Activated CD4-positive, alpha-beta T cell treated with anti-CD3 and anti-CD28 coated beads, Interleukin-2, amount 10 ng/mL, durations not matched to agents 7 days and 5 days (primary cell): ENCODE data around the gene ADGRL3. TPM values are rescaled to one million over a fixed set of nuclear protein-coding genes. Genes with fewer than 3 reads are reported as not detected.

Experiments
- CTCF ChIA-PET: fragments of 350-600 bp; sonication (Branson Sonifier 250); formaldehyde crosslinking; loops from one replicate; lab custom pipeline; 2021; ENCODE audit warnings: antibody characterized with exemption; lab: Charles Lee
- POLR2A ChIA-PET: fragments of 350-600 bp; sonication (Branson Sonifier 250); formaldehyde crosslinking; loops from one replicate; lab custom pipeline; 2021; ENCODE audit warnings: antibody characterized with exemption; lab: Charles Lee
- DNase-seq: peaks from one replicate; pipeline ENCODE4 v3.0.0-alpha.2; 2020
- H3K27ac Mint-ChIP-seq: one replicate; pipeline ENCODE4 v1.8.0; 2021; ENCODE audit warnings: mild to moderate bottlenecking, moderate library complexity, mixed read lengths
- H3K27me3 Mint-ChIP-seq: one replicate; pipeline ENCODE4 v1.8.0; 2021; ENCODE audit warnings: mixed read lengths
- H3K36me3 Mint-ChIP-seq: one replicate; pipeline ENCODE4 v1.8.0; 2021; ENCODE audit warnings: low read depth, mixed read lengths
- H3K4me1 Mint-ChIP-seq: one replicate; pipeline ENCODE4 v1.8.0; 2021; ENCODE audit warnings: mixed read lengths
- H3K4me3 Mint-ChIP-seq: one replicate; pipeline ENCODE4 v1.8.0; 2021; ENCODE audit warnings: mild to moderate bottlenecking, moderate library complexity, mixed read lengths
- H3K9me3 Mint-ChIP-seq: one replicate; pipeline ENCODE4 v1.8.0; 2021; ENCODE audit warnings: mixed read lengths
- total RNA-seq, 2 experiments: library from RNA; stranded (reverse); gene quantifications; one replicate each; pipeline ENCODE4 v1.2.3, GENCODE V29; 2021

Gene ADGRL3
- total RNA-seq, 2 experiments from 2014 or later, result not detected

DNA sequence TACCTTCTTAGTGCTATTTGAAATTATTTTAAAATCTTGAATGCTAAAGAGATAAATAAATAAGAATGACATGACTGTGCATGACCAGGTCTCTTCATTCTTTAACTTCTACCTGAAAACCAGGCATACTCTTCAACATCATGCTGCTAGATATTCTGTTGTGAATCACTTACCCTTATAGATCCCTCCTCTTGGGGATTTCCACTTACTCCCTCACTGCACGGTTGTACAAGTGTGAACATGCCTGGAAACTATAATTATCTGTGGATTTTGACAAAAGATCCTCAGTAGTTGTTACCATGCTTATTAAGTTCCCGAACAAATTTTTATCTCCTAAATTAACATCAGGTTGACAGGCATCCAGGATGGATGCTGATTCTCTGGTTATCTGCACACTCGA lies 54.3 kb downstream of the ADGRL3 start:
- Mint-ChIP-seq H3K9me3 (no peaks in the 10 kb centered on the region), H3K4me3 (no peak overlapping the region), H3K36me3 (no peaks in the 10 kb centered on the region), H3K4me1 (no peaks in the 10 kb centered on the region), H3K27me3 (no peaks in the 10 kb centered on the region), H3K27ac (no peak overlapping the region)
- ChIA-PET POLR2A (no interaction called here), CTCF (no interaction called here)
- DNase-seq, result no peak

GRCh38 chr4:61273233-61273632 lies 73.1 kb downstream of the ADGRL3 start:
- no peak overlapping the region for H3K27ac Mint-ChIP-seq
- H3K36me3 Mint-ChIP-seq, result no peaks in the 10 kb centered on the region
- H3K9me3 Mint-ChIP-seq, result no peaks in the 10 kb centered on the region
- DNase-seq, result no peak
- POLR2A ChIA-PET, result no interaction called here
- H3K4me1 Mint-ChIP-seq, result no peaks in the 10 kb centered on the region
- H3K4me3 Mint-ChIP-seq, result no peak overlapping the region
- H3K27me3 Mint-ChIP-seq, result no peaks in the 10 kb centered on the region
- CTCF ChIA-PET, result interaction anchor here (0.5 kb wide), 1 partner anchor 23 kb away, joined by 3 read pairs; no protein-coding TSS in a partner anchor

DNA sequence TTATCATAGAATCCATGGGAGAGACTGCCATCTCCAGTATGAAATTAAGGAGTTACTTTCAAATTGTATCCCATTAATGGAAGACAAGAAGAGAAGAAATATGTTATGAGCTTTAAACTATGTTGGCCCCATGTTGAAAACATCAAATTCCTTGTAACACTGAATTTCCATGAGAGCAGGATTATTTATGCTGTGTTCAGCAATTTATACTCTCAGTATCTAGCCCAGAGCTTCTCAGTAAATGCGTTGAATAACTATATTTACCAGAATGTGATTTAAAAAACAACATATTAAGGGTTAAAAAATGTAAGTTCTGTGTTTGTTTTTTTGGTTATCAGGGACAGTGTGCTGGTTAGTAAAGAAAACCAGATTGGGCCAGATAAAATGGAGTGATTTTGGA lies 74.2 kb downstream of the ADGRL3 start:
- no peaks in the 10 kb centered on the region for H3K9me3 Mint-ChIP-seq
- H3K27me3 Mint-ChIP-seq, result no peaks in the 10 kb centered on the region
- no peaks in the 10 kb centered on the region for H3K4me1 Mint-ChIP-seq
- ChIA-PET CTCF (no interaction called here), POLR2A (no interaction called here)
- DNase-seq, result no peak
- H3K27ac Mint-ChIP-seq, result no peak overlapping the region
- H3K4me3 Mint-ChIP-seq, result no peak overlapping the region
- H3K36me3 Mint-ChIP-seq, result no peaks in the 10 kb centered on the region

GRCh38 chr4:61275241-61275640 lies 75.1 kb downstream of the ADGRL3 start:
- H3K4me1 Mint-ChIP-seq, result no peaks in the 10 kb centered on the region
- H3K27ac Mint-ChIP-seq, result no peak overlapping the region
- no peak for DNase-seq
- CTCF ChIA-PET, result no interaction called here
- H3K4me3 Mint-ChIP-seq, result no peak overlapping the region
- POLR2A ChIA-PET, result no interaction called here
- no peaks in the 10 kb centered on the region for H3K36me3 Mint-ChIP-seq
- no peaks in the 10 kb centered on the region for H3K27me3 Mint-ChIP-seq
- H3K9me3 Mint-ChIP-seq, result no peaks in the 10 kb centered on the region

GRCh38 chr4:61276029-61276428 lies 75.9 kb downstream of the ADGRL3 start:
- POLR2A ChIA-PET, result no interaction called here
- Mint-ChIP-seq H3K27ac (no peak overlapping the region), H3K36me3 (no peaks in the 10 kb centered on the region), H3K4me1 (no peaks in the 10 kb centered on the region), H3K27me3 (no peaks in the 10 kb centered on the region), H3K4me3 (no peak overlapping the region), H3K9me3 (no peaks in the 10 kb centered on the region)
- CTCF ChIA-PET, result no interaction called here
- no peak for DNase-seq

DNA sequence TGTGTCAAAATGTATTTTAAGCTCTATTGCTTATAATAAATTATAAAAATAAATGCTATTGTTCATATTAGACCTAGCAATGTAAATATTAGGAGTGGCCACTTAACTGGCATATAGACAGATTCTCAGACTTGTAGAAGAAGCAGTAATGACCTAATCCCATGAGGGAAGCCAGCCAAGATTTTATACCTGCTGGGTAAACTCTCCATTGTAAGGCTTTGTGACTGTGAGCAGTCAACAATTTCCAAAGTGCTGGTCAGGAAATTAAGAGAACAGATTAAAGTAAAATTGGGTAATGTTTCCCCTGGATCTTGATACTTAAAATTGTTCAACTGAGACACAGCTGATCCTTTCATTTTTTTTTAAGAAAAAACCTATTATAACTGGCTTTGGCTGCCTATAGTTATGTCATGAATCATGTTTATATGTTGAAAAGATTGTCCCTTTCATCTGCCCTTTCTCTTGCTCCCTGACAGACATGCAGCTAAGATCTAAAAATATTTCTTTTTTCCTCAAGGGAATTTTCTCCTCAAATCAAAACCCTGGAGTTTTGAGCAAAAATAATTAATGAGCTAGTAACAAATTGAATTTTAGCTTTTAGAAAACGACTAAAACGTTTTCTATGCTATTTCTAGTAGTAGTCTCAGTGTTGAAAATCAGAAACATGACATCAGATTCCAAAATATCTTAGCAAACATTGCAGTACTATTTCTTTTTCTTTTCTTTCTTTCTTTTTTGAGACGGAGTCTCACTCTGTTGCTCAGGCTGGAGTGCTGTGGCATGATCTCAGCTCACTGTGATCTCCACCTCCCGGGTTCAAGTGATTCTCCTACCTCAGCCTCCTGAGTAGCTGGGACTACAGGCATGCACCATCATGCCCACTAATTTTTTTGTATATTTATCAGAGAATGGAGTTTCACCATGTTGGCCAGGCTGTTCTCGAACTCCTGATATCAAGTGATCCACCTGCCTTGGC lies 77.9 kb downstream of the ADGRL3 start:
- H3K4me3 Mint-ChIP-seq, result no peak overlapping the region
- no peak for DNase-seq
- no peaks in the 10 kb centered on the region for H3K27me3 Mint-ChIP-seq
- H3K36me3 Mint-ChIP-seq, result no peaks in the 10 kb centered on the region
- no peaks in the 10 kb centered on the region for H3K4me1 Mint-ChIP-seq
- ChIA-PET POLR2A (no interaction called here), CTCF (no interaction called here)
- no peak overlapping the region for H3K27ac Mint-ChIP-seq
- no peaks in the 10 kb centered on the region for H3K9me3 Mint-ChIP-seq

DNA sequence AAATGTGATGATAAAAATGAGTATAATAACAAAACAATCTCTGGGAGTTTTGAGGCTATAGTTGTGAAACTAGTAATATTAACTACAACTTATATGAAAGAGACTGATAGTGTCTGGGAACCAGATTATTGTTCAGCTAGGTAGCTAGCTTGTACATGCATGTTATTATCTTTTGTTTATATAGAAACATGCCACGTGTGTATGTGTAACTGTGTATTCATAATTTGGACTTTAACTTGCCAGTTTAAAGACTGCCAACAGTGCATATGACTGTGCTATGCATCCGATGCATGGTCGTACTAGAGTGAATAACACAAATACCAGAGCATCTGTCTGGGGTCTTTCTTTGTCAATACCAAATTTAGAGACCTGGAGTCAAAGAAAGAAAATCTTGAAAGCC lies 92.2 kb downstream of the ADGRL3 start:
- ChIA-PET POLR2A (no interaction called here), CTCF (no interaction called here)
- Mint-ChIP-seq H3K4me3 (no peak overlapping the region), H3K27me3 (no peaks in the 10 kb centered on the region), H3K9me3 (no peaks in the 10 kb centered on the region), H3K4me1 (no peaks in the 10 kb centered on the region), H3K36me3 (no peaks in the 10 kb centered on the region), H3K27ac (no peak overlapping the region)
- no peak for DNase-seq

- H3K4me3 Mint-ChIP-seq, result no peak overlapping the region
- H3K36me3 Mint-ChIP-seq, result no peaks in the 10 kb centered on the region
- CTCF ChIA-PET, result no interaction called here
- no peaks in the 10 kb centered on the region for H3K4me1 Mint-ChIP-seq
- no peak overlapping the region for H3K27ac Mint-ChIP-seq
- no peaks in the 10 kb centered on the region for H3K9me3 Mint-ChIP-seq
- no peaks in the 10 kb centered on the region for H3K27me3 Mint-ChIP-seq
- no peak for DNase-seq
- POLR2A ChIA-PET, result no interaction called here
Measured at GRCh38 chr4:61293707-61294400, 93.7 kb downstream of the ADGRL3 start.

DNA sequence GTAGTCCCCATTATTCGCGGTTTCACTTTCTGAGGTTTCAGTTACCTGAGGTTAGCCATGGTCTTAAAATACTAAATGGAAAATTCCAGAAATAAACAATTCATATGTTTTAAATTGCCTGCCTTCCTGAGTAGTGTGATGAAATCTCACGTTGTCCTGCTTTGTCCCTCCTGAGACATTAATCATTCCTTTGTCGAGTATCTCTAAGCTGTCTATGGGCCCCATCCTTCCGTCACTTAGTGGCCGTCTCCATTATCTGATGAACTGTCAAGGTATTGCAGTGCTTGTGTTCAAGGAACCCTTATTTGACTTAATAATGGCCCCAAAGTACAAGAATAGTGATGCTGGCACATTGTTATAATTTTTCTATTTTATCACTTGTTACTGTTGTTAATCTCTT lies 94.8 kb downstream of the ADGRL3 start:
- CTCF ChIA-PET, result no interaction called here
- Mint-ChIP-seq H3K4me3 (no peak overlapping the region), H3K9me3 (no peaks in the 10 kb centered on the region), H3K4me1 (no peaks in the 10 kb centered on the region), H3K36me3 (no peaks in the 10 kb centered on the region), H3K27me3 (no peaks in the 10 kb centered on the region), H3K27ac (no peak overlapping the region)
- no peak for DNase-seq
- POLR2A ChIA-PET, result no interaction called here

DNA sequence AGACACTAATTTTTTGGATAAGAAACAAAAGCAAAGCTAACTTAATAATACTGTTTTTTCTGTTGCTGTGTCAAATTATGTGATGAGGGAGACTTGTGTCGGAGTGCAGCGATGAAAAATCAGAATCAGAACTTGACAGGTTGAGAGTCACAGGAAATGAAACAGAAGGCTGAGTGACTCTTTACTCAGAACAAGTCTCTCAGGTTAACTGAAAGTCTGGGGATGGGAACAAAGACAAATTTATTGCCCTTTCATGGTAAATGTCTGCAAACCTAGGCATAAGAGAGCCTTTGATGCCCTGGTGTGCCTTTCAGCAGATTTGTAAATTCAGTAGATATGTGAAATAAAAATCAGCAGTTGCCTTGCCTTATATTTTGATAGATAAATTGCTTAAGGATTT lies 96.0 kb downstream of the ADGRL3 start:
- CTCF ChIA-PET, result interaction anchor here (0.6 kb wide), 2 partner anchors 23 to 27 kb away, joined by 3 read pairs; no protein-coding TSS in a partner anchor
- POLR2A ChIA-PET, result no interaction called here
- Mint-ChIP-seq H3K4me1 (no peaks in the 10 kb centered on the region), H3K27ac (no peak overlapping the region), H3K36me3 (no peaks in the 10 kb centered on the region), H3K27me3 (no peaks in the 10 kb centered on the region), H3K4me3 (no peak overlapping the region), H3K9me3 (no peaks in the 10 kb centered on the region)
- no peak for DNase-seq

GRCh38 chr4:61298178-61298740 lies 98.1 kb downstream of the ADGRL3 start:
- H3K36me3 Mint-ChIP-seq, result no peaks in the 10 kb centered on the region
- no peaks in the 10 kb centered on the region for H3K4me1 Mint-ChIP-seq
- H3K4me3 Mint-ChIP-seq, result no peak overlapping the region
- CTCF ChIA-PET, result no interaction called here
- DNase-seq, result no peak
- H3K9me3 Mint-ChIP-seq, result no peaks in the 10 kb centered on the region
- POLR2A ChIA-PET, result no interaction called here
- no peak overlapping the region for H3K27ac Mint-ChIP-seq
- H3K27me3 Mint-ChIP-seq, result no peaks in the 10 kb centered on the region

DNA sequence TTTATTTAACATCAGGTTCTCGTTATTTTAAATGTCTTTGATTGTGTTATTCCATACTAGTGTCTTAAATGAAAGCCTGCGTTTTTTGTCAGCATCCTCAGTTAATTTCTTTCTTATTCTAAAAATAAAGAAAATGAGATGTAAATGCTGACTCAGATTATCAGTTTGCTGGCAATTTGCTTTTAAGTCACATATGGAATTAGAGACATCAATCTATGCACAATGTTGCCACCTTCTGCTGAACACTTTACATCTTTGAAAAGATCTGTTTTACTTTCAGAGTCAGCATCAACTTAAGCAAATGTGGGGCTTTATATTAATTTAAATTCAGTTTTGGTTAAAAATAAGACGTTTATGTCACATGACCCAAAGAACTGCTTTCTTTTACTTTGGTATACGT lies 99.2 kb downstream of the ADGRL3 start:
- Mint-ChIP-seq H3K36me3 (no peaks in the 10 kb centered on the region), H3K9me3 (no peaks in the 10 kb centered on the region), H3K4me3 (no peak overlapping the region), H3K4me1 (no peaks in the 10 kb centered on the region), H3K27ac (no peak overlapping the region), H3K27me3 (no peaks in the 10 kb centered on the region)
- CTCF ChIA-PET, result no interaction called here
- no peak for DNase-seq
- POLR2A ChIA-PET, result no interaction called here

GRCh38 chr4:61300266-61300844 lies 100.2 kb downstream of the ADGRL3 start:
- Mint-ChIP-seq H3K4me1 (no peaks in the 10 kb centered on the region), H3K27me3 (no peaks in the 10 kb centered on the region), H3K27ac (no peak overlapping the region), H3K9me3 (no peaks in the 10 kb centered on the region), H3K36me3 (no peaks in the 10 kb centered on the region), H3K4me3 (no peak overlapping the region)
- no peak for DNase-seq
- ChIA-PET CTCF (no interaction called here), POLR2A (no interaction called here)
